WTC11 (cell line): ENCODE measurements around the gene SP140.

Experiments
- CTCF ChIP-seq: fragments of 200-600 bp; IDR thresholded peaks from 2 replicates; pipeline ENCODE4 v1.8.0; 2022; ENCODE audit warnings: antibody characterized with exemption
- E2F5 ChIP-seq: sonication (generic); formaldehyde crosslinking; IDR thresholded peaks from 2 replicates; pipeline ENCODE4 v1.8.1; 2022; ENCODE audit warnings: mild to moderate bottlenecking, moderate library complexity, missing genetic modification reagents
- FOXJ3 ChIP-seq: sonication (generic); formaldehyde crosslinking; IDR thresholded peaks from 2 replicates; pipeline ENCODE4 v1.9.0; 2021; ENCODE audit warnings: missing genetic modification reagents, mild to moderate bottlenecking, borderline replicate concordance
- HMGXB4 ChIP-seq: sonication (generic); formaldehyde crosslinking; IDR thresholded peaks from 2 replicates; pipeline ENCODE4 v1.8.1; 2023; ENCODE audit warnings: mild to moderate bottlenecking, moderate library complexity, missing genetic modification reagents
- IRF1 ChIP-seq: sonication (generic); formaldehyde crosslinking; IDR thresholded peaks from 2 replicates; pipeline ENCODE4 v1.8.0; 2023; ENCODE audit warnings: missing genetic modification reagents
- MLX ChIP-seq: sonication (generic); formaldehyde crosslinking; IDR thresholded peaks from 2 replicates; pipeline ENCODE4 v1.8.1; 2023; ENCODE audit warnings: mild to moderate bottlenecking, missing genetic modification reagents, moderate library complexity
- NFYB ChIP-seq: sonication (generic); formaldehyde crosslinking; conservative IDR thresholded peaks from 2 replicates; pipeline ENCODE4 v1.8.0; 2022; ENCODE audit warnings: low read depth, missing genetic modification reagents
- NR3C1 ChIP-seq: sonication (generic); formaldehyde crosslinking; conservative IDR thresholded peaks from 2 replicates; pipeline ENCODE4 v1.8.1; 2023; ENCODE audit warnings: low read depth, mild to moderate bottlenecking, missing genetic modification reagents
- ZBTB43 ChIP-seq: sonication (generic); formaldehyde crosslinking; IDR thresholded peaks from 2 replicates; pipeline ENCODE4 v1.8.1; 2023; ENCODE audit warnings: mild to moderate bottlenecking, missing genetic modification reagents
- ZNF138 ChIP-seq: sonication (generic); formaldehyde crosslinking; conservative IDR thresholded peaks from 2 replicates; pipeline ENCODE4 v1.8.1; 2022; ENCODE audit warnings: mild to moderate bottlenecking, moderate library complexity, missing genetic modification reagents
- ZNF232 ChIP-seq: sonication (generic); formaldehyde crosslinking; IDR thresholded peaks from 2 replicates; pipeline ENCODE4 v1.8.0; 2022; ENCODE audit warnings: mild to moderate bottlenecking, missing genetic modification reagents

GRCh38 chr2:230308402-230309000, 83.0 kb downstream of the SP140 start:
- TF ChIP-seq ZBTB43 (no peak), HMGXB4 (CRISPR knock-in tag) (no peak), NFYB (no peak), CTCF (no peak), ZNF232 (CRISPR knock-in tag) (no peak), IRF1 (CRISPR knock-in tag) (no peak), E2F5 (CRISPR knock-in tag) (no peak), MLX (CRISPR knock-in tag) (no peak), FOXJ3 (CRISPR knock-in tag) (no peak), NR3C1 (CRISPR knock-in tag) (no peak), ZNF138 (CRISPR knock-in tag) (no peak)
